HepG2 (cell line): Measurements from ENCODE around the gene DOHH. TPM values are rescaled to one million over a fixed set of nuclear protein-coding genes. Genes with fewer than 3 reads are reported as not detected.
A peak's percentile ranks its signal among the peaks of the same experiment; 100 is the strongest.

Source experiments
- ATF3 ChIP-seq: sonication (generic); formaldehyde crosslinking; IDR thresholded peaks from 2 replicates; pipeline ENCODE4 v1.4.0; 2020; ENCODE audit warnings: missing genetic modification reagents
- CHCHD3 ChIP-seq: sonication (generic); formaldehyde crosslinking; IDR thresholded peaks from 2 replicates; pipeline ENCODE4 v1.8.0; 2022; ENCODE audit warnings: mild to moderate bottlenecking, missing genetic modification reagents, moderate library complexity
- FOXA3 ChIP-seq: IDR thresholded peaks from 2 replicates; pipeline ENCODE4 v1.6.1; 2016; ENCODE audit warnings: missing genetic modification reagents, missing compliant biosample characterization
- FOXO1 ChIP-seq: sonication (generic); formaldehyde crosslinking; IDR thresholded peaks from 2 replicates; pipeline ENCODE4 v1.4.0; 2020; ENCODE audit warnings: missing genetic modification reagents
- MEF2D ChIP-seq: sonication (generic); formaldehyde crosslinking; IDR thresholded peaks from 2 replicates; pipeline ENCODE4 v1.5.1; 2020; ENCODE audit warnings: mild to moderate bottlenecking, missing genetic modification reagents
- NFIC ChIP-seq: IDR thresholded peaks from 2 replicates; pipeline ENCODE4 v1.6.1; 2012; ENCODE audit warnings: mild to moderate bottlenecking, low read length, inconsistent platforms
- ZBTB40 ChIP-seq, 2 experiments: fragments of 450-650 bp in 1 of 2; sonication (generic) in 1 of 2; formaldehyde crosslinking in 1 of 2; IDR thresholded peaks; 2 replicates each; pipeline versions ENCODE4 v1.6.1 to v1.8.0; 2016 to 2022; ENCODE audit warnings: antibody characterized with exemption in 1 of 2, mild to moderate bottlenecking in 1 of 2, missing genetic modification reagents in 1 of 2
- ZNF468 ChIP-seq: sonication (generic); formaldehyde crosslinking; IDR thresholded peaks from 2 replicates; pipeline ENCODE4 v1.8.0; 2022; ENCODE audit warnings: mild to moderate bottlenecking, moderate library complexity, missing genetic modification reagents
- ZNF615 ChIP-seq: sonication (generic); formaldehyde crosslinking; IDR thresholded peaks from 2 replicates; pipeline ENCODE4 v1.5.0; 2020; ENCODE audit warnings: mild to moderate bottlenecking, missing genetic modification reagents, borderline replicate concordance
- ZNF713 ChIP-seq: sonication (generic); formaldehyde crosslinking; IDR thresholded peaks from 2 replicates; pipeline ENCODE4 v1.4.0; 2020; ENCODE audit warnings: mild to moderate bottlenecking, missing genetic modification reagents
- ZNF83 ChIP-seq: sonication (generic); formaldehyde crosslinking; IDR thresholded peaks from 2 replicates; pipeline ENCODE4 v1.4.0; 2020; ENCODE audit warnings: missing genetic modification reagents, mild to moderate bottlenecking, borderline replicate concordance
- polyA plus RNA-seq, 8 experiments: library from polyadenylated mRNA; depleted of rRNA in 3 of 8; stranded (reverse) in 7 of 8; unstranded in 1 of 8; fragments of >200 nt; fragmentation: Illumina TruSeq in 4 of 8; extraction: Trizol in 4 of 8; gene quantifications; 2 replicates each; pipeline versions ENCODE4 v1.2.1 to v1.2.3, GENCODE V29; 2011 to 2016; ENCODE audit warnings: low read depth in 4 of 8, missing spikeins in 1 of 8, mixed read lengths in 1 of 8; ENCODE audit not compliant: insufficient read depth in 1 of 8
- total RNA-seq, 5 experiments: library from RNA; depleted of rRNA; stranded (reverse); fragments of >200 nt; fragmentation: Illumina TruSeq; extraction: Trizol; gene quantifications; 2 replicates each; pipeline ENCODE4 v1.2.3, GENCODE V29; 2016; ENCODE audit warnings: low read depth in 1 of 5
- TF ChIP-seq, protein P1 (sequence below), 2 experiments: sonication (generic) in 1 of 2; formaldehyde crosslinking in 1 of 2; IDR thresholded peaks; 2 replicates each; pipeline versions ENCODE4 v1.4.0 to v1.6.1; 2016 to 2020; ENCODE audit warnings: borderline replicate concordance in 1 of 2, low read depth in 1 of 2, mild to moderate bottlenecking in 1 of 2, missing genetic modification reagents in 1 of 2

Gene DOHH
- total and polyA plus RNA-seq, 2 of the 13 experiments (the other 11 are each of a cell fraction or from before 2014, with no cell fraction given): 3.5 to 13.7 TPM

GRCh38 chr19:3481241-3482090, 19.0 kb downstream of the DOHH start (continued):
- TF ChIP-seq ZBTB40 (IDR thresholded peaks at IDR 0.05) (no peak), ZBTB40 (CRISPR knock-in tag; IDR thresholded peaks at IDR 0.05) (peak; percentile 54; the same call in 1 of the 2 replicates), CHCHD3 (CRISPR knock-in tag) (peak; percentile 70; the same call in 1 of the 2 replicates), NFIC (no peak), ATF3 (CRISPR knock-in tag) (peak; percentile 59; the same call in 1 of the 2 replicates), ZNF468 (CRISPR knock-in tag) (peak; percentile 94), FOXO1 (0 out of 2 replicates have a peak, but pooled peaks have one; percentile 20), ZNF615 (CRISPR knock-in tag) (no peak), ZNF713 (no peak), FOXA3 (CRISPR knock-in tag) (0 out of 2 replicates have a peak, but pooled peaks have one; percentile 10), ZNF83 (CRISPR knock-in tag) (no peak), MEF2D (CRISPR knock-in tag) (peak; percentile 58; the same call in 1 of the 2 replicates)
- TF ChIP-seq, protein P1, sequence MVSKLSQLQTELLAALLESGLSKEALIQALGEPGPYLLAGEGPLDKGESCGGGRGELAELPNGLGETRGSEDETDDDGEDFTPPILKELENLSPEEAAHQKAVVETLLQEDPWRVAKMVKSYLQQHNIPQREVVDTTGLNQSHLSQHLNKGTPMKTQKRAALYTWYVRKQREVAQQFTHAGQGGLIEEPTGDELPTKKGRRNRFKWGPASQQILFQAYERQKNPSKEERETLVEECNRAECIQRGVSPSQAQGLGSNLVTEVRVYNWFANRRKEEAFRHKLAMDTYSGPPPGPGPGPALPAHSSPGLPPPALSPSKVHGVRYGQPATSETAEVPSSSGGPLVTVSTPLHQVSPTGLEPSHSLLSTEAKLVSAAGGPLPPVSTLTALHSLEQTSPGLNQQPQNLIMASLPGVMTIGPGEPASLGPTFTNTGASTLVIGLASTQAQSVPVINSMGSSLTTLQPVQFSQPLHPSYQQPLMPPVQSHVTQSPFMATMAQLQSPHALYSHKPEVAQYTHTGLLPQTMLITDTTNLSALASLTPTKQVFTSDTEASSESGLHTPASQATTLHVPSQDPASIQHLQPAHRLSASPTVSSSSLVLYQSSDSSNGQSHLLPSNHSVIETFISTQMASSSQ (IDR thresholded peaks at IDR 0.05; ENCODE audit: low read depth): no peak
- TF ChIP-seq, protein P1 (CRISPR knock-in tag; IDR thresholded peaks at IDR 0.05; ENCODE audit: borderline replicate concordance): peak; percentile 43; the same call in 1 of the 2 replicates
